ENCODE data around the gene SLC9A7. TPM values are rescaled to one million over a fixed set of nuclear protein-coding genes. Genes with fewer than 3 reads are reported as not detected.

The SLC9A7 gene
- total RNA-seq, 4 donors from 2014 or later, result 5.5 to 11.1 (median 7.3) TPM

DNA sequence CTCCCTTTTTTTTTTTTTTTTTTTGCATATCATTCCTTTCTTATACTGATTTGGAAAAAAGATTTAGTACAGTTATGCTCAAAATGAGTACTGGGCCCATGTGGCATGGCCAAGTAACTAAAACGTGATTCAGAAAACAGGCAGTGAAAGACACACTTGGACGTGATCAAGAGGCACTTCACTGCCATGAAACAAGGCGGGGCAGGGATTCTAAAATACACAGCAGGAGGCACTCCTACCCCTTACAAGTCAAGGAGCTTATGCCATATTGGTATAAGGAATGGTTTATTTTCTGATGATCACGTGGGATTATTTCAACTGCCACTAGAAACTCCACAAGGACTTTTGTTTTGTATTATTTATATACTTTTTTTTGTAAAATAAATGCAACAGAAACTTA lies 113.3 kb downstream of the SLC9A7 start:
- TF ChIP-seq, protein P1, sequence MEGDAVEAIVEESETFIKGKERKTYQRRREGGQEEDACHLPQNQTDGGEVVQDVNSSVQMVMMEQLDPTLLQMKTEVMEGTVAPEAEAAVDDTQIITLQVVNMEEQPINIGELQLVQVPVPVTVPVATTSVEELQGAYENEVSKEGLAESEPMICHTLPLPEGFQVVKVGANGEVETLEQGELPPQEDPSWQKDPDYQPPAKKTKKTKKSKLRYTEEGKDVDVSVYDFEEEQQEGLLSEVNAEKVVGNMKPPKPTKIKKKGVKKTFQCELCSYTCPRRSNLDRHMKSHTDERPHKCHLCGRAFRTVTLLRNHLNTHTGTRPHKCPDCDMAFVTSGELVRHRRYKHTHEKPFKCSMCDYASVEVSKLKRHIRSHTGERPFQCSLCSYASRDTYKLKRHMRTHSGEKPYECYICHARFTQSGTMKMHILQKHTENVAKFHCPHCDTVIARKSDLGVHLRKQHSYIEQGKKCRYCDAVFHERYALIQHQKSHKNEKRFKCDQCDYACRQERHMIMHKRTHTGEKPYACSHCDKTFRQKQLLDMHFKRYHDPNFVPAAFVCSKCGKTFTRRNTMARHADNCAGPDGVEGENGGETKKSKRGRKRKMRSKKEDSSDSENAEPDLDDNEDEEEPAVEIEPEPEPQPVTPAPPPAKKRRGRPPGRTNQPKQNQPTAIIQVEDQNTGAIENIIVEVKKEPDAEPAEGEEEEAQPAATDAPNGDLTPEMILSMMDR (IDR thresholded peaks at IDR 0.05), result no peak
- TF ChIP-seq POLR2A (IDR thresholded peaks at IDR 0.05), result no peak
- no peak for TF ChIP-seq EP300 (IDR thresholded peaks at IDR 0.05)
- Histone ChIP-seq H3K9me3 (no peaks in the 10 kb centered on the region), H3K27ac (no peak overlapping the region), H3K36me3 (no peaks in the 10 kb centered on the region), H3K27me3 (no peaks in the 10 kb centered on the region), H3K4me3 (no peak overlapping the region), H3K4me1 (peaks cover 0 to 12% (median 0%) of the 10 kb centered on the region in 4 donors)
- 70 to 86% methylated on average over 4 of the region's 4 CpGs for WGBS, 2 donors
- no peak for DNase-seq (ENCODE audit: low spot score in 2 of 2)

DNA sequence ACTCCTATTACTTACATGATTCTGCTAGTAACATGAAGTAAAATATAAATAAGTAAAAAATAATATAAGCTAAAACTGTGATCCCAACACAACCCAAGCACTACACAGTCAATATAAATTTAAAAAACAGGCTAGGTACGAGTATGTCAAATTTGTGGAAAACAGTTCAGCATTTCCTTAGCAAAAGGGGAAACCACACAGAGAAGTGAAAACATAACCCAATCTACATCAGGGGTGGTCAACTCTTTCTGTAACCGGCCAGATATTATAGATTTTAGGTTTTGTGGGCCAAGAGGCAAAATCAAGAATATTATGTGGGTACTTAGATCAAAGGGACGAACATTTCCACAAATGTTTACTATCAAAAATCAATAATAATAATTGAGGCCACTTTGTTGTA lies 115.3 kb downstream of the SLC9A7 start:
- H3K27me3 ChIP-seq, result no peaks in the 10 kb centered on the region
- TF ChIP-seq, protein P1 (IDR thresholded peaks at IDR 0.05), result no peak
- TF ChIP-seq EP300 (IDR thresholded peaks at IDR 0.05) (no peak), POLR2A (IDR thresholded peaks at IDR 0.05) (no peak)
- no peak for DNase-seq (ENCODE audit: low spot score in 2 of 2)
- no peaks in the 10 kb centered on the region for H3K9me3 ChIP-seq
- H3K27ac ChIP-seq, result no peak overlapping the region
- no peak overlapping the region for H3K4me3 ChIP-seq
- 67 to 77% methylated on average over 3 of the region's 3 CpGs for WGBS, 2 donors
- H3K4me1 ChIP-seq, result no peaks in the 10 kb centered on the region
- no peaks in the 10 kb centered on the region for H3K36me3 ChIP-seq

DNA sequence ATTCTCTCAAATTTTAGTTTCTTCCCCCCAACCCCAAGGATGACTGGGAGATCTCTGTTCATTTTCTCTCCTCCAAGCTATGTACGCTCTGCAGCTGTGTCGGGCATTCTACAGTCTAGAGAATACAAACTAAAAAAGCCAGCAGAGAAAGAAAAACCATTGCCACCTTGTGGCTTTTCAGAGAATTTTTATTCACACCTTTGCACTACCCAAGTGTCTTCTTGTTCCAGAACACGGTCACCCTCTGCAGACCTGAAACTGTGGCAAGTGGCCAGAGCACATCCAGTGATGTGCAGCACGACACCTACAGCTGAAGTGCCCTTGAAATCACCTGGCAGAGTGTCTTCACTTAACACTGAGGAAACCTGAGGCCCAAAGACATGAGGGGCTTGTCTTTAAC lies 116.8 kb downstream of the SLC9A7 start:
- 48 to 58% methylated on average over 4 of the region's 4 CpGs for WGBS, 2 donors
- Histone ChIP-seq H3K36me3 (no peaks in the 10 kb centered on the region), H3K4me1 (no peaks in the 10 kb centered on the region), H3K4me3 (no peak overlapping the region), H3K27ac (no peak overlapping the region), H3K27me3 (no peaks in the 10 kb centered on the region), H3K9me3 (no peaks in the 10 kb centered on the region)
- DNase-seq (ENCODE audit: low spot score in 2 of 2), result no peak
- TF ChIP-seq, protein P1 (IDR thresholded peaks at IDR 0.05), result peak in 4 of 5 experiments; percentile 17 to 48 (median 36)
- TF ChIP-seq EP300 (IDR thresholded peaks at IDR 0.05), result no peak

DNA sequence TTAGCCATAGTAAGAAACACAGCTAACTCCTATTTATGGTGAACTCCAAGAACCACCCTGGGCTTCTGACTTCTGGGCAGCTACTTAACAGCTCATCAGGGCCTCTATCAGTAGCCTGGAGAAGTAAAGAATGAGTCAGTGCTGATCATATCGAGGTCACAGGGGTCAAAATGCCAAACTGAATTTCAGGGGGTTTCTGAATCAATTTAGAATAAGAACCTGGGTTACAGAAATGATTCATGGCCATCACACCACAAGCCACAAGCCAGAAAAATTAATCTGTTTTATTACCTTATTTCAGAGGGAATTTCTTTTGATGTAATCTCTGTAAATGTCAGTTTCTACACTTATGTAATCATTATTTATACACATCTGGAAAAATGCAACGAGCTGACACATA lies 121.0 kb downstream of the SLC9A7 start:
- Histone ChIP-seq H3K4me3 (no peak overlapping the region), H3K27ac (no peak overlapping the region), H3K27me3 (no peaks in the 10 kb centered on the region), H3K36me3 (no peaks in the 10 kb centered on the region), H3K9me3 (no peaks in the 10 kb centered on the region), H3K4me1 (no peaks in the 10 kb centered on the region)
- WGBS, 2 donors, result 37 to 74% methylated on average over 2 of the region's 2 CpGs
- no peak for DNase-seq (ENCODE audit: low spot score in 2 of 2)
- TF ChIP-seq POLR2A (IDR thresholded peaks at IDR 0.05) (no peak), EP300 (IDR thresholded peaks at IDR 0.05) (no peak)
- TF ChIP-seq, protein P1 (IDR thresholded peaks at IDR 0.05), result no peak

DNA sequence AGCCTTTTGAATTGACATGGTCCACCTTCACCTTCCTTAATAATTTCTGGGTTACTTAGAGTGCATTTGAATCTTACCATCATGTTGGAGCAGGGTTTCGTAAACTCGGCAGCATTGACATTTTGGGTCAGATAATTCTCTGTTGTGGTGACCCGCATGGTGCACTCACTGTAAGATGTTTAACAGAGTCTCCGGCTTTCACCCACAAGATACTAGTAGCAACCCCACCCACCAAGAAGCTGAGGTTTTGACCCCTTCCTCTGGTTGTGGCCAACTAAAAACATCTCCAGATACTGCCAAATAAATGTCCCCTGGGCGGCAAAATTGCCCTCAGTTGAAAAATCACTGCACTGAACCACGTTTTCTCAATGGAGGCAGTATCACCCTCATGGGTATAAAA lies 122.7 kb downstream of the SLC9A7 start:
- Histone ChIP-seq H3K9me3 (no peaks in the 10 kb centered on the region), H3K4me3 (no peak overlapping the region), H3K27me3 (no peaks in the 10 kb centered on the region), H3K27ac (no peak overlapping the region), H3K4me1 (peaks cover 0 to 5% (median 0%) of the 10 kb centered on the region in 4 donors), H3K36me3 (no peaks in the 10 kb centered on the region)
- no peak for TF ChIP-seq POLR2A (IDR thresholded peaks at IDR 0.05)
- TF ChIP-seq, protein P1 (IDR thresholded peaks at IDR 0.05), result no peak
- TF ChIP-seq EP300 (IDR thresholded peaks at IDR 0.05), result no peak
- DNase-seq (ENCODE audit: low spot score in 2 of 2), result no peak
- 70 to 79% methylated on average over 6 of the region's 6 CpGs for WGBS, 2 donors

All from tibial nerve (tissue), 4 donors.